Epithelial cell of esophagus (primary cell): Measurements from ENCODE around the gene UBL7.

Experiments
- DNase-seq: peaks from one replicate; pipeline ENCODE4 v3.0.0; 2010; ENCODE audit warnings: low read depth
- H3K4me3 ChIP-seq: 2 replicates; pipeline ENCODE4 v1.5.1; 2011; ENCODE audit warnings: mild to moderate bottlenecking, low read length, control low read depth
- TF ChIP-seq, protein P1 (sequence below): IDR thresholded peaks from 2 replicates; pipeline ENCODE4 v1.5.1; 2011; ENCODE audit warnings: low read depth, mild to moderate bottlenecking, low read length, control low read depth, inconsistent platforms; ENCODE audit not compliant: insufficient read depth; ENCODE audit errors: missing control alignments

The UBL7 gene

DNA sequence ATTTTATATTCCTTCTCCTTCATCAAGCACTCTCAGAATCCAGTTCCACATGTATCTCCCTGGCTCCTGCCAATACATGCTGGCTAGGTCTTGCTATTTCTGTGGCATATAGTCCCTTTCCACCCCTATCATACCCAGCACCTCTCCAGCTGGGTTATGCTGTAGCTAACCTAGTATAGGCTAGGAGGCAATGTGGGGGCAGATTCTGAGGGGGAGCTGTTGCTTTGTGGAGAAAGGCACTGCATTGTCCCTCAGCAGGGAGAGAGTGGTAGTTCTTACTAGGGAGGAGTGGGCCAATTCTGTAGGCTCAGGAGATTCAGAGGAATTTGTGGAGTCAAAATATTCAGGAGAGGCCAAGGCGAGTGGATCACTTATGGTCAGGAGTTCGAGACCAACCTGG is 39.4 kb upstream of the UBL7 start:
- TF ChIP-seq, protein P1, sequence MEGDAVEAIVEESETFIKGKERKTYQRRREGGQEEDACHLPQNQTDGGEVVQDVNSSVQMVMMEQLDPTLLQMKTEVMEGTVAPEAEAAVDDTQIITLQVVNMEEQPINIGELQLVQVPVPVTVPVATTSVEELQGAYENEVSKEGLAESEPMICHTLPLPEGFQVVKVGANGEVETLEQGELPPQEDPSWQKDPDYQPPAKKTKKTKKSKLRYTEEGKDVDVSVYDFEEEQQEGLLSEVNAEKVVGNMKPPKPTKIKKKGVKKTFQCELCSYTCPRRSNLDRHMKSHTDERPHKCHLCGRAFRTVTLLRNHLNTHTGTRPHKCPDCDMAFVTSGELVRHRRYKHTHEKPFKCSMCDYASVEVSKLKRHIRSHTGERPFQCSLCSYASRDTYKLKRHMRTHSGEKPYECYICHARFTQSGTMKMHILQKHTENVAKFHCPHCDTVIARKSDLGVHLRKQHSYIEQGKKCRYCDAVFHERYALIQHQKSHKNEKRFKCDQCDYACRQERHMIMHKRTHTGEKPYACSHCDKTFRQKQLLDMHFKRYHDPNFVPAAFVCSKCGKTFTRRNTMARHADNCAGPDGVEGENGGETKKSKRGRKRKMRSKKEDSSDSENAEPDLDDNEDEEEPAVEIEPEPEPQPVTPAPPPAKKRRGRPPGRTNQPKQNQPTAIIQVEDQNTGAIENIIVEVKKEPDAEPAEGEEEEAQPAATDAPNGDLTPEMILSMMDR: no peak
- no peak overlapping the region for H3K4me3 ChIP-seq
- no peak for DNase-seq

DNA sequence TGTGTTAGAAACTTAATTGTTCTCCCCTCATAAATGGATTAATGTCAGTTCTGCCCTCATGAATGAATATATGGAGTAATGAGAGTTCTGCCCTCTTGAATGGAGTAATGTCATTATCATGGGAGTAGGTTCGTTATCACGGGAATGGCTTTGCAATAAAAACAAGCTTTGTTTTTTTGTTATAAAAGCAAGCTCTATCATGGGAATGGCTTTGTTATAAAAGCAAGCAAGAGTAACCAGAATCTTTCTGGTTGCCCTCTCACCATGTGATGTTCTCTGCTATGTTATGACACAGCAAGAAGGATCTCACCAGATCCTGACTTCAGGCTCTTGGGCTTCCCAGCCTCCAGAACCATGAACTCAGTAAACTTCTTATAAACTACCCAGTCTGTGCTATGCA is 38.4 kb upstream of the UBL7 start:
- H3K4me3 ChIP-seq: no peak overlapping the region
- TF ChIP-seq, protein P1: no peak

DNA sequence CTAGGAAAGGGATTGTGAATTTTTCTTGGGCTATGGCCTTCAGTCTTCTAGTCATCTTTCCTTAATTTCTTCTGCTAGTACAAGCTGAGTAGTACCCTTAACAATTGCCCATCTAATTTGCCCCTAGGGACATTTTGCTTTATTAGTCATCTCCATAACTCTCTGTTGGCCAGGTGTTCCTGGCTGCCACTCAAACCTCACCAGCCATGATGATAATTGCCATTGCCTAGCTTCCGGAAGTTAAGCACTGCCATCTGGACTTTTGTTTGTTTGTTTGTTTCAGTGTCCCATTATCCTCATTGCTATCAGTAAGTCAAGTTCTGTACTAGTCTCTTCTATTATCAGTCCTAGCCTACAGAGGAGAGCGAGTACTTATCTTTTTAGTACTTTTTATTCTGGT is 36.6 kb upstream of the UBL7 start:
- peak; percentile 93 for DNase-seq
- no peak overlapping the region for H3K4me3 ChIP-seq
- TF ChIP-seq, protein P1: no peak

More for the DNA sequence above, 38.4 kb upstream of the UBL7 start:
- no peak for DNase-seq

DNA sequence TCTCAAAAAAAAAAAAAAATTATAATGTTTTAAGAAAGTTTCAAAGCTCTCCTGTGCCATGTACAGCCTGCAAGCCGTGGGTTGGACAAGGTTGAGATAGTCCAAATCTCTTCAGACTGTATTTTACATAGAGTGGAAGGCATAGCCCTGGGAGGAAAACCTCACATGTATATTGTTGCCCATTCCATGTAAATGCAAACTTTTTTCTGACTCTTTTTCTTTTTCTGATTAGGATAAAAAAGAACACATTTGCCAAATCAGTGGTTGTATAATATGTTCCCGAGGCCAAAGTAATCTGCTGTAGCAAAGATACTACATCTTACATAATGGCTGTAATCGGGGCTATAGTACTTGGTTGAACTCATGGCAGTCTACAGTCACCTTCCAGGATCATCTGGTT is 35.7 kb upstream of the UBL7 start:
- TF ChIP-seq, protein P1: no peak
- H3K4me3 ChIP-seq: no peak overlapping the region

DNA sequence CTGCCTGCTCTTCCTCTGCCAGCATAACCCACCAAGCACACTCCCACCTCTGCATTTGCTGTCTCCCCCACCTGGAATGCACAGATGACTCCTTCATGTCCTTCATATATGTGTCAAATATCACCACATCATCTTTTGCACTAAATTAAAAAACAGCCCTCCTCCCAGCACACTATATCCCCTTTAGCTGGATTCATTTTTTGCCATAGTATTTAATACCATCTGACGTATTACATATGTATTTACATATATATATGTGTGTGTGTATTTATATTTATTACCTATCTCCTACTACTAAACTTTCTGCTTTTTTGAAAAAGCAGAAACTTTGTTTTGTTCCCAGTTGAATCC is 29.4 kb upstream of the UBL7 start:
- H3K4me3 ChIP-seq: no peak overlapping the region
- no peak for DNase-seq
- TF ChIP-seq, protein P1: no peak

More for the DNA sequence above, 35.7 kb upstream of the UBL7 start:
- DNase-seq: no peak

DNA sequence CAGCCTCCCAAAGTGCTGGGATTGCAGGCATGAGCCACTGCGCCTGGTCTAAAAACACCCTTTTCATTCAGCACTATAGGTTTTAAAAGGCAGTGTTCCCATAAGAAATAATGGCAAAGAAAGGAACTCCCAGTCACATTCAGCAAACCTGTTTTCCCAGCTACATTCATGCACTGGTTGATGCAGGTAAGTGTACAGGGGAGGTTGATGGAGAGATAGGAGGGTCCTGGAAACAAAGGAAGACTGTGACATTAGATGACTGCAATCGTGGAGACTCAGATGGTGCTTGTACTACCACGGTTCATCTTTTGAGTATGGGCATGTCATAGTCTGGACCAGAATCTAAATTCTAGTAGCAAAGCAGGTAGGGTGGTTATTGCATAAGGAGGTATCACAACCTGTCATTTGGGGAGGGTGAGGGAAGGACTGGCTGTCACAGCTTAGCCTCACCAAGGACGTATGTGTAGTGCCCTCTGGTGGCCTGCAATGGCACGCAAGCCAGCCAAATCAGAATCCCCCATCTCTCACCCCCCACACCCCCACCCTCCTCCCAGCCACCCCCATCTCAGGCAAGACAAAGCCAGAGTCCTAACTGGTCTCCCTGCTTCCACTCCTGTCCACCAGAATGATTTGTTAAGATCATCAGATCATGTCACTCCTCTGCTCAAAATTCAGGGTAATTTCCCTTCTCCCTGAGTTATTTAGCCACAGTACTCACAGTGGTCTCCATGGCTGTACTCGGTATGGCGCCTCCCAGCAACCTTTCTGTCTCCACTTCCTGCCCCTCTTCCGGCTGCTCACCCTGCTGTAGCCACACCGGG is 28.8 kb upstream of the UBL7 start:
- TF ChIP-seq, protein P1: peak; percentile 74
- no peak overlapping the region for H3K4me3 ChIP-seq
- DNase-seq: peak; percentile 69

DNA sequence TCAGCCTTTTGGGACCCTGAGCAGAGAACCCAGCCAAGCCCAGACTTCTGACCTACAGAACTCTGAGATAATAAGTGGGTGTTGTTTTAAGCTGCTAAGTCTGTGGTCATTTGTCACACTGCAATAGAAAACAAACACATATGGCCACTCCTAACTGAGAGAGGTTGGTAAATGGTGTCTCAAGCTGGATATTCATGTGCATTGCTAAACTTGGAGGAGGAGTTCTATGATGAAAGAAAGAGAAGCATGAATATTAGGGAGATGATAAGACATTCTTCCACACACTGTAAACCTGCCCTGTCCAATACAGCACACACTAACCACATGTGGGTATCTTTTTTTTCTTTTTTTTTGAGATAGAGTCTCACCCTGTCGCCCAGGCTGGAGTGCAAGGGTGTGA is 27.8 kb upstream of the UBL7 start:
- TF ChIP-seq, protein P1: no peak
- H3K4me3 ChIP-seq: no peak overlapping the region
- no peak for DNase-seq
